CD4-positive, alpha-beta T cell treated with Interleukin-21 for 1 hour (primary cell): ENCODE data around the gene FABP6.
"Not testable (repeated sequence)": the region's sequence is repeated elsewhere in the genome, so short reads cannot be mapped to it uniquely, and the experiment has no call there.

ENCODE experiments used
- DNase-seq: peaks from one replicate; pipeline ENCODE4 v3.0.0-alpha.2; 2020

The FABP6 gene, protein sequence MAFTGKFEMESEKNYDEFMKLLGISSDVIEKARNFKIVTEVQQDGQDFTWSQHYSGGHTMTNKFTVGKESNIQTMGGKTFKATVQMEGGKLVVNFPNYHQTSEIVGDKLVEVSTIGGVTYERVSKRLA

DNA sequence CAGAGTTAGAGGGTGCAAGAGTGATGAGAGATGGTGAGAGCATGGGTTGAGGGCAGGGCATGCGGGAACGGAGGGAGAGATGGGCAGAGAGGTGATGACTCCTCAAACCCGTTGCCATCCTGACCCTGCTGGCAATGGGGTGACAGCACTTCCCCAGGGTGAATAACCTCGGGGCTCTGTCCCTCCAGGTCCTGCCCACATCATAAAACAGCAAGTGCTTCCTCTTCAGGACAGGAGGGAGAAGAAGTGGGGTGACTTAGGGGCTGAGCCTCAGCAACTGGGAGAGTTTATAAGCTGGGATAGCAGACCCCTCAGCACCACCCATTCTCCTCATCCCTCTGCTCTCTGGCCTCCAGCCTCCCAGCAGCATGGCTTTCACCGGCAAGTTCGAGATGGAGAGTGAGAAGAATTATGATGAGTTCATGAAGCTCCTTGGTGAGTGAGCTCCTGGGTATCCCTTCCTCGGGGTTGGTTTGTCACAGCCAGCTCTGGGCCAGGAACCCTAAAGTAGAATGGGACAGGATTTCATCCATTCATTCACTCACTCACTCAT, at the start of gene FABP6:
Gene FABP6 (plus strand): TSS at position 317 of the 553 bp plus-strand sequence. CDS start 52 bp downstream, at position 369.
- no peak for DNase-seq

GRCh38 chr5:160180931-160181330, 48.4 kb upstream of the FABP6 start:
- no peak for DNase-seq

GRCh38 chr5:160181965-160182622, 47.2 kb upstream of the FABP6 start:
- DNase-seq: no peak

GRCh38 chr5:160183075-160183474, 46.2 kb upstream of the FABP6 start:
- DNase-seq: no peak

DNA sequence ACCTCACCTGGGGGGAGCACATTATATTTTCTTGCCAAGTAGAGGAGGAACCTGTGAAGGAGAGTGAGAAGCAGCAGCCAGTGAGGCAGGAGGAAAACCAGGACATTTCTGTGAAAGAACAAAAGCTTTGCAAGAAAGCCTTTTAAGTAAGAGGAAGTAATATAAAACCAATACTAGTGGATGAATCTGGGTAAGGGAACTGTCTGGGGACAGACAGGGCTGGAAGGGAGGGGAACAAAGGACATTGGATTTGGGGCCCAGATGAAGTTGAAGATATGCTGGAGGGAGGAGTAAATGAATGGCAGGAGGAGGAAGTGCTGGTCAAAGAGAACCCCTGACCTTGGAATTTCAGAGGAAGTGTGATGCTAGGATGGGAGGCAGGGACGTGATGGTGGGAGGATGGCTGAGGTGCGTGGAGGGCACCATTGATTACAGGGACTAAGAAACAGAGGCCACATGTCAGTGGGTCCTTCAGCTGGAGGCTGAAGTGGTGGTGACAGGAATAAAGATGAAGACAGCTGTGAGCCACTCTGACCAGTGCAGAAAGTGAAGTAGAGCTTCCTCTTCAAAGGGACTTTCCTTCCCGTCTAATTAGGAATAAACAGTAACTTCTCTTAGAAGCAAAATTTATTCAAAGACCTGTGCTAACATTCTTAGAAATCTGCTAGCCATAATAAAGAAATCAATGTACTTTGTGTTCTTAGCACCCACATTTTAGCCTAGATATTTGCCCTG, 43.5 kb upstream of the FABP6 start:
- DNase-seq: no peak

DNA sequence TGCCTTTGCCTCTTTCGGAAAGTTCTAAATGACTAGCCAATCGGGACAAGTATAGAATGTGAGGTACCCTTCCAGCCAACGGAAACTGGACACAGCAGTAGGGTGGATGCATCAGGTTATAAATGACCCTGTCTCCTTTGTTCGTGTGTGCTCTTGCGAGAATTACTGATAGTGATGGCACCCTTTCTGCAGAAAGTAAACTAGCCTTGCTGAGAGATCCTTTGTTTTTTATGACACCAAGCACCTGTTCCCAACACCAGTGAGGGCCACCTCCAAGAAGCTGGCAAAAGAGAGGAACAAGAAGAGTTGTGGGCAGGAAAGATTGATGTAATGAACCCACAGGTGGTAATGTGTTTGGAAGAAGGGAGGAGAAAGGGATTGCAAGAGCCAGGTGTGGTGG, 42.8 kb upstream of the FABP6 start:
- no peak for DNase-seq

- DNase-seq: no peak
These were observed 42.2 kb upstream of the FABP6 start for GRCh38 chr5:160187091-160187490.

- DNase-seq: no peak
These were observed 40.9 kb upstream of the FABP6 start for GRCh38 chr5:160188141-160189015.

- no peak for DNase-seq
These were observed 36.9 kb upstream of the FABP6 start for GRCh38 chr5:160192424-160192823.

DNA sequence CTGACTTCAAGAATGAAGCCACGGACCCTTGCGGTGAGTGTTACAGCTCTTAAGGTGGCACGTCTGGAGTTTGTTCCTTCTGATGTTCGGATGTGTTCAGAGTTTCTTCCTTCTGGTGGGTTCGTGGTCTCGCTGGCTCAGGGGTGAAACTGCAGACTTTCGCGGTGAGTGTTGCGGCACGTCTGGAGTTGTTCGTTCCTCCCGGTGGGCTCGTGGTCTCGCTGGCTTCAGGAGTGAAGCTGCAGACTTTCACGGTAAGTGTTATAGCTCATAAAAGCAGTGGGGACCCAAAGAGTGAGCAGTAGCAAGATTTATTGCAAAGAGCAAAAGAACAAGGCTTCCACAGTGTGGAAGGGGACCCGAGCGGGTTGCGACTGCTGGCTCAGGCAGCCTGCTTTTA, 36.2 kb upstream of the FABP6 start:
- DNase-seq: not testable (repeated sequence)

GRCh38 chr5:160193790-160194189, 35.5 kb upstream of the FABP6 start:
- DNase-seq: not testable (repeated sequence)

DNA sequence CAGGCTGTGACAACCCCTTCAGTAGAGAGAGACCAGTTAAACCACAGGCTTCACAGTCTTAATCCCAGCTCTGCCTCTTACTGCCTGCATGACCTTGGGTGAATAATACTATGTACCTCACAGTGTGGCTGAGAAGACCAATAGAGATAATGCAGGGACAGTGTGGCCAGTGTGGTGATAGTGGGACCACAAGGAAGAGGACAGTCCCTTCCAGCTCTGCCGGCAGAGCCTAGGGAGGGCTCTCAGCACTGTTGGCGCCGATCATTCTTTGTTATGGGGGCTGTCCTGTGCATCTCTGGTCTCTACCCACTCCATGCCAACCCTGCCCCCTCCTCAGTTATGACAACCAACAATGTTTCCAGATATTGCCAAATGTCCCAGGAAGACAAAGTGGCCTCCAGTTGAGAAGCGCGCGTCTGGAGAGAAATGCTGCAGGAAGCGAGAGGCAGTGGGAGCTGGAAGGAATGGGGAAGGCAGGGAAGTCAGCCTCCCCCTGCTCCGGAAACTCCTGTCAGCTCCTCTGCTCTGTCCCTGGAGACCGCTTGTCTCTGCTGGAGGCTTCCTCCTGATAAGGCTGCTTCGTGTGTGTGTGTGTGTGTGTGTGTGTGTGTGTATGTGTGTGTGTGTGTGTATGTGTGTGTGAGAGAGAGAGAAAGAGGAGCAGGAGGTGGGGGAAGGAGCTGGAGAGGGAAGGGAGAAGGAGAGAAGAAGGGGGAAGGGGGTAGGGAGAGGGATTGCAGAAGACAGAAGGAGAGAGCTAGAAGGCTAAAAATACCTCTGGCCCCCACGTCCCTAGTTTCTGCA, 31.8 kb upstream of the FABP6 start:
- no peak for DNase-seq

DNA sequence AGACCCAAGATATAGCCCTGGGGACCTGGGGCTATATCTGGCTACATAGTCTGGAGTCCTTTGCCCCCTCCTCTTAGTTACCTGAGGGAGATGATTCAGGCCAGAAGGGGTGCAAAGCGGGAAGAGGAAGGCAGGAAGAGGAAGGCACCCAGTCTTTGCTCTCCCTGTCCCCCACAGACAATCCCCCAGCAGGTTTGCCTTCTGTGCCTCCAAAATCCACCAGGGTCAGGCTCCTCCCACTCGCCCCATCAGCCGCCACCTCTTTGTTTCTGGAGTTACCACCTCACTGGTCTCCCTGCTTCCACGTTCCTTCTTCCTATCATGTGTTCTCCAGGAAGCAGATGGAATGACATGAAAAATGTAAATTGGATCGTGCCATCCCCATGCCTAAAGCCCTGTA, 31.2 kb upstream of the FABP6 start:
- DNase-seq: no peak

DNA sequence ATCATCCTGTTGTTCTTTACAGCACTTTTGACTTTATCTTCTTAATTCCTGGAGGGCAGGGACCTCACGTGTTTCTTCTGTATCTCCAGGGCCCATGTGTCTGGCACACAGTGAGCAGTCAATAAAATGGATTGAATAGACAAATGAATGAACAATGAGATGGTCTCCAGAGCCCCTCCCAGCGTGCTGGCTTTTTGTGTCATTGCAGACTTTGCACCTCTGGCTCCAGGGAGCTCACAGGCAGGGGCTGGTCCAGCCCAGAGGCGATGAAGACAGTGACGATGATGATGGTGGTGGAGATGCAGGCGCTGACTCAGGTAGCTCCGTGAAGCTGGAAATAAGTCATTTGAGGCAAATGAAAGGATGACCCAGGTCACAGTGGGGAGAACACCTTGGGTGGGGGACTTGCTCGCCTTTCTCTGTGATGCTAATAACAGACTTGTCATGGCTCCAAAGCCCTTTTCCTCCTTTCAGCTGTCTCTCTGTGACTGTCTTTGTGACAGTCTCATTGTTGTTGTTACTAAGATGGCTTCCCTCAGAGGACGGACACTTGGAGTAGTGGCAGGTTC, 30.4 kb upstream of the FABP6 start:
- DNase-seq: no peak

DNA sequence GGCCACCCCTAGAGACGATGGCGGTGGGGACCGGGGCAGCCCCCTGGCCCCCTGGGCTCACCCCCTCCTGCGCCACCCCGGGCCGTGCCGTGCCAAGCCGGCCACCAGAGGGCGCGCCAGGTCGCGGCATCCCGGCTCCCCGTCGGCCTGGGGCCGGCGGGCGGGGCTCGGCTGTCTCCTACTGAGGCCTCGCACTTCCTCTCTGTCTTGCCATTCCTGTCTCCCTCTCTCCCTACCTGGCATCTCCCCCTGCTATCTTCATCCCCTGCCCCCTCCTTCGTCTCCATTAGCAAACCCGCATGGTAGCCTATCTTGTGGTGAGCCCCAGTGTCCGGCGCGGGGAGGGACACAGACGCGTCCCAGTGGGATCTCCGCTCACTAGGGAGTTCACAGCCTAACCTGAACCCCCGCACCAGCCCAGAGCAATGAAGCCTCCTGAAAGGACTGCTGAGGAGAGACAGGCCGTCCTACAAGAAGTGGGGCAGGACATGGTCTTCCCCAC, 29.8 kb upstream of the FABP6 start:
- DNase-seq: peak; percentile 60

- DNase-seq: no peak
These were observed 22.2 kb upstream of the FABP6 start for GRCh38 chr5:160207061-160207460.

DNA sequence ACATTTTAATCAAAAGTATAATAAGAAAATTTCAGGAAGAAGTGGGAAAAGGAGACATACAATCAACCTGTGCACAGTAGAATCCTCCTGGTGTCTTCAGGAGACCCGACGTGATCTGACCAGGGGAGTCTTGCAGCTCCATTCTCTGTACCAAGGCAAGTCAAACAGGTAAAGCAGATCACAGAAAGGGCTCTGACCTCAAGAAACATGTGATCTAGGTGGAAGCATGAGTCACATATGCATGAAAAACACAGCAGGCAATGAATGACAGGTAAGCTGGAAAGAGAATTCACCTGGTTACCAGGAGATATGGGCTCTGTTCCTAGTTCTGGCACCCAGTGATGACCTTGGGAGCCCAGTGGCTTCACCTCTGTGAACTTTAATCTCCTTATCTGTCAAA, 19.4 kb upstream of the FABP6 start:
- no peak for DNase-seq

- no peak for DNase-seq
These were observed 18.7 kb upstream of the FABP6 start for GRCh38 chr5:160210606-160211005.

GRCh38 chr5:160211352-160211751, 18.0 kb upstream of the FABP6 start:
- DNase-seq: no peak

DNA sequence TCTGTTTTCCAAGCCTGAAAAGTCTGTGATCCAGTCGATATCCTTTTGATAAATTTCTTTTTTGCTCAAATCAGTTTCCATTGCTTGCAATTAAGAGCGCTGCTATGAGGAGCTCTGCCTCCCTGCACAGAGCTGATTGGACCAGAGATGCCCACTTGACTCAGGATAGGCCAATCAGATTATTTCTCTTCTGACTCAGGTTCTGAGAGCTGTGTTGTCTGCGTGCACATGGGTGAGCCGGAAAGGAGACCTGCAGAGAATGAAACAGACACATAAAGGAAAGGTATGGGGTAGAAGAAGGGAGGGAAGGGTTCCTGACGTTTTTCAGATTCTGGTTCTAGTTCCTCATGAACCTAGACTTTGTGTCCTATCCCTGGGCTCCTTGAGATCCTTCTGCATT, 15.8 kb upstream of the FABP6 start:
- no peak for DNase-seq

GRCh38 chr5:160219356-160219755, 9.9 kb upstream of the FABP6 start:
- no peak for DNase-seq

GRCh38 chr5:160221082-160221481, 8.2 kb upstream of the FABP6 start:
- no peak for DNase-seq
